HepG2 (cell line): Measurements from ENCODE around the gene TSEN54. TPM values are rescaled to one million over a fixed set of nuclear protein-coding genes. Genes with fewer than 3 reads are reported as not detected.
A peak's percentile ranks its signal among the peaks of the same experiment; 100 is the strongest.

ENCODE experiments used
- AGO1 ChIP-seq: fragments of 200-400 bp; formaldehyde crosslinking; IDR thresholded peaks from 2 replicates; pipeline ENCODE4 v1.6.1; 2017; ENCODE audit warnings: mild to moderate bottlenecking, low read depth, low read length, moderate library complexity; ENCODE audit not compliant: poor library complexity, severe bottlenecking
- BCL6 ChIP-seq: IDR thresholded peaks from 2 replicates; pipeline ENCODE4 v1.6.1; 2016; ENCODE audit warnings: missing genetic modification reagents, missing compliant biosample characterization
- CBX2 ChIP-seq, 2 experiments: fragments of 200-600 bp in 1 of 2; sonication (generic); formaldehyde crosslinking in 1 of 2; IDR thresholded peaks; 2 replicates each; pipeline versions ENCODE4 v1.7.0 to v1.8.1; 2018 to 2022; ENCODE audit warnings: low read depth in 2 of 2, low read length in 1 of 2, mild to moderate bottlenecking in 1 of 2, missing genetic modification reagents in 1 of 2
- JUN ChIP-seq: sonication (generic); formaldehyde crosslinking; IDR thresholded peaks from 2 replicates; pipeline ENCODE4 v1.4.0; 2020; ENCODE audit warnings: mild to moderate bottlenecking, missing genetic modification reagents
- NCOA2 ChIP-seq: sonication (generic); formaldehyde crosslinking; IDR thresholded peaks from 2 replicates; pipeline ENCODE4 v1.8.0; 2022; ENCODE audit warnings: inconsistent platforms
- SPEN ChIP-seq: sonication (generic); formaldehyde crosslinking; IDR thresholded peaks from 2 replicates; pipeline ENCODE4 v1.5.1; 2020; ENCODE audit warnings: low read depth, mild to moderate bottlenecking, missing genetic modification reagents
- ZFP62 ChIP-seq: sonication (generic); formaldehyde crosslinking; IDR thresholded peaks from 2 replicates; pipeline ENCODE4 v1.4.0; 2020; ENCODE audit warnings: missing genetic modification reagents
- ZFP90 ChIP-seq: sonication (generic); formaldehyde crosslinking; IDR thresholded peaks from 2 replicates; pipeline ENCODE4 v1.8.0; 2022; ENCODE audit warnings: missing genetic modification reagents, mild to moderate bottlenecking, inconsistent platforms, borderline replicate concordance
- ZNF121 ChIP-seq: sonication (generic); formaldehyde crosslinking; IDR thresholded peaks from 2 replicates; pipeline ENCODE4 v1.5.0; 2020; ENCODE audit warnings: mild to moderate bottlenecking, missing genetic modification reagents
- ZNF205 ChIP-seq: IDR thresholded peaks from 2 replicates; pipeline ENCODE4 v1.6.1; 2018; ENCODE audit warnings: missing biosample characterization, missing genetic modification reagents
- ZNF230 ChIP-seq: sonication (generic); formaldehyde crosslinking; IDR thresholded peaks from 2 replicates; pipeline ENCODE4 v1.4.0; 2020; ENCODE audit warnings: mild to moderate bottlenecking, missing genetic modification reagents
- ZNF235 ChIP-seq: sonication (generic); formaldehyde crosslinking; IDR thresholded peaks from 2 replicates; pipeline ENCODE4 v1.8.1; 2023; ENCODE audit warnings: mild to moderate bottlenecking, missing genetic modification reagents, borderline replicate concordance
- ZNF292 ChIP-seq: sonication (generic); formaldehyde crosslinking; IDR thresholded peaks from 2 replicates; pipeline ENCODE4 v1.8.1; 2022; ENCODE audit warnings: mild to moderate bottlenecking, low read depth, missing genetic modification reagents, borderline replicate concordance
- ZNF350 ChIP-seq: sonication (generic); formaldehyde crosslinking; IDR thresholded peaks from 2 replicates; pipeline ENCODE4 v1.4.0; 2020; ENCODE audit warnings: mild to moderate bottlenecking, low read depth, missing genetic modification reagents, borderline replicate concordance
- ZNF546 ChIP-seq: sonication (generic); formaldehyde crosslinking; conservative IDR thresholded peaks from 2 replicates; pipeline ENCODE4 v1.8.1; 2023; ENCODE audit warnings: mild to moderate bottlenecking, missing genetic modification reagents
- ZNF556 ChIP-seq: sonication (generic); formaldehyde crosslinking; IDR thresholded peaks from 2 replicates; pipeline ENCODE4 v1.4.0; 2020; ENCODE audit warnings: mild to moderate bottlenecking, missing genetic modification reagents, borderline replicate concordance
- ZNF629 ChIP-seq: sonication (generic); formaldehyde crosslinking; conservative IDR thresholded peaks from 2 replicates; pipeline ENCODE4 v1.5.0; 2020; ENCODE audit warnings: missing genetic modification reagents
- polyA plus RNA-seq, 8 experiments: library from polyadenylated mRNA; depleted of rRNA in 3 of 8; stranded (reverse) in 7 of 8; unstranded in 1 of 8; fragments of >200 nt; fragmentation: Illumina TruSeq in 4 of 8; extraction: Trizol in 4 of 8; gene quantifications; 2 replicates each; pipeline versions ENCODE4 v1.2.1 to v1.2.3, GENCODE V29; 2011 to 2016; ENCODE audit warnings: low read depth in 4 of 8, missing spikeins in 1 of 8, mixed read lengths in 1 of 8; ENCODE audit not compliant: insufficient read depth in 1 of 8
- total RNA-seq, 5 experiments: library from RNA; depleted of rRNA; stranded (reverse); fragments of >200 nt; fragmentation: Illumina TruSeq; extraction: Trizol; gene quantifications; 2 replicates each; pipeline ENCODE4 v1.2.3, GENCODE V29; 2016; ENCODE audit warnings: low read depth in 1 of 5
- TF ChIP-seq, protein P1 (sequence below): sonication (generic); formaldehyde crosslinking; IDR thresholded peaks from 2 replicates; pipeline ENCODE4 v1.8.1; 2023; ENCODE audit warnings: mild to moderate bottlenecking, missing genetic modification reagents, borderline replicate concordance
- TF ChIP-seq, protein P2 (sequence below): IDR thresholded peaks from 2 replicates; pipeline ENCODE4 v1.6.1; 2016; ENCODE audit warnings: low read depth
- TF ChIP-seq, protein P3 (sequence below): sonication (generic); formaldehyde crosslinking; IDR thresholded peaks from 2 replicates; pipeline ENCODE4 v1.8.0; 2022; ENCODE audit warnings: missing genetic modification reagents, mild to moderate bottlenecking, borderline replicate concordance
- TF ChIP-seq, protein P4 (sequence below): sonication (generic); formaldehyde crosslinking; IDR thresholded peaks from 2 replicates; pipeline ENCODE4 v1.5.0; 2020; ENCODE audit warnings: mild to moderate bottlenecking, missing genetic modification reagents
- TF ChIP-seq, protein P5 (sequence below): sonication (generic); formaldehyde crosslinking; IDR thresholded peaks from 2 replicates; pipeline ENCODE4 v1.8.0; 2022; ENCODE audit warnings: mild to moderate bottlenecking, missing genetic modification reagents

The TSEN54 gene
- total and polyA plus RNA-seq, 2 of the 13 experiments (the other 11 are each of a cell fraction or from before 2014, with no cell fraction given): 62.9 to 63.3 TPM

DNA sequence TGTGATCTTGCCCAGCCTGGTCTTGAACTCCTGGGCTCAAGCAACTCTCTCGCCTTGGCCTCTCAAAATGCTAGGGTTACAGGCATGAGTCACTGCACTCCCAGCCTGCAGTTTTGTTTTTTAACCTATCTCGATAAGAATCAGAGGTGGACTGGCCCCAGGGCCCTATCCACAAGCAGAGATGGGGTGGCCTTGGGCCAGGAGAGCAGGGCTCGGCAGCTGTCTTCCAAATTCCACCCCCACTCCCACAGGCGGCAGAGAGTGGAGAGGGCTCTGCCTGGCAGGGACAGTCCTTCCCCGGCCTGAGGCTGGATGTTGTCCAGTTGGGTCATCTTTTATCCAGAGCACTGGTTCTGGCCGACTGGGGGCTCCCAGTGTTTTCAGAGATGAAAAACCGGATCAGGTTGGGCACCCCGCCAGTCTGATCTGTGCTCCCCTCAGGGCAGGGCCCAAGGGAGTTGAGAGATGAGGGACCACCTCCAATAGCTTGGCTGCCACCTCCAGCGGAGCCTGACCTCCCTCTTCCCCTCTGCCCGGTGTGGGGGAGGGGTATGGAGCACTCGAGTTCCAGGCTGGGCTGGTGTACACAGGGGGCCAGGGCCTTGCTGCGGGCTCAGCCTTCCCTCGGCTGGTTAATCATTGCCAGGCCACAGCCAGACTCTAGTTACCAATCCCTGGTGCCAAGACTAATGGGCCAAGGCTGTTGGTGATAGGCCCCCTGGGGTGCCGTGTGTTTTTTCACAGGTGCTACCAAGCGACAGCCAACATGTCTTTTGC, 40.9 kb downstream of the TSEN54 start (continued):
- TF ChIP-seq, protein P1, sequence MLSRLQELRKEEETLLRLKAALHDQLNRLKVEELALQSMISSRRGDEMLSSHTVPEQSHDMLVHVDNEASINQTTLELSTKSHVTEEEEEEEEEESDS: peak; percentile 97
- TF ChIP-seq NCOA2 (CRISPR knock-in tag) (peak; percentile 85), ZNF121 (CRISPR knock-in tag) (peak; percentile 89), ZNF205 (CRISPR knock-in tag) (0 out of 2 replicates have a peak, but pooled peaks have one; percentile 37), JUN (CRISPR knock-in tag) (peak; percentile 30; the same call in 1 of the 2 replicates), ZFP62 (no peak), ZNF629 (CRISPR knock-in tag) (peak; percentile 94), BCL6 (CRISPR knock-in tag) (peak; percentile 95), ZFP90 (CRISPR knock-in tag) (peak; percentile 66; the same call in 1 of the 2 replicates), ZNF235 (0 out of 2 replicates have a peak, but pooled peaks have one; percentile 59), ZNF546 (no peak; the same call in 1 of the 2 replicates), ZNF292 (CRISPR knock-in tag) (peak; percentile 95), SPEN (peak; percentile 78; the same call in 1 of the 2 replicates), ZNF230 (no peak), AGO1 (no peak), CBX2 (IDR thresholded peaks at IDR 0.05; ENCODE audit: low read depth, low read length) (no peak), CBX2 (CRISPR knock-in tag; IDR thresholded peaks at IDR 0.05; ENCODE audit: low read depth) (no peak; the same call in 1 of the 2 replicates), ZNF556 (peak; percentile 97), ZNF350 (CRISPR knock-in tag) (peak; percentile 98)
- TF ChIP-seq, protein P2, sequence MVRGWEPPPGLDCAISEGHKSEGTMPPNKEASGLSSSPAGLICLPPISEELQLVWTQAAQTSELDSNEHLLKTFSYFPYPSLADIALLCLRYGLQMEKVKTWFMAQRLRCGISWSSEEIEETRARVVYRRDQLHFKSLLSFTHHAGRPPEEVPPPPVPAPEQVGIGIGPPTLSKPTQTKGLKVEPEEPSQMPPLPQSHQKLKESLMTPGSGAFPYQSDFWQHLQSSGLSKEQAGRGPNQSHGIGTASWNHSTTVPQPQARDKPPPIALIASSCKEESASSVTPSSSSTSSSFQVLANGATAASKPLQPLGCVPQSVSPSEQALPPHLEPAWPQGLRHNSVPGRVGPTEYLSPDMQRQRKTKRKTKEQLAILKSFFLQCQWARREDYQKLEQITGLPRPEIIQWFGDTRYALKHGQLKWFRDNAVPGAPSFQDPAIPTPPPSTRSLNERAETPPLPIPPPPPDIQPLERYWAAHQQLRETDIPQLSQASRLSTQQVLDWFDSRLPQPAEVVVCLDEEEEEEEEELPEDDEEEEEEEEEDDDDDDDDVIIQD (CRISPR knock-in tag): peak; percentile 56; the same call in 1 of the 2 replicates
- TF ChIP-seq, protein P3, sequence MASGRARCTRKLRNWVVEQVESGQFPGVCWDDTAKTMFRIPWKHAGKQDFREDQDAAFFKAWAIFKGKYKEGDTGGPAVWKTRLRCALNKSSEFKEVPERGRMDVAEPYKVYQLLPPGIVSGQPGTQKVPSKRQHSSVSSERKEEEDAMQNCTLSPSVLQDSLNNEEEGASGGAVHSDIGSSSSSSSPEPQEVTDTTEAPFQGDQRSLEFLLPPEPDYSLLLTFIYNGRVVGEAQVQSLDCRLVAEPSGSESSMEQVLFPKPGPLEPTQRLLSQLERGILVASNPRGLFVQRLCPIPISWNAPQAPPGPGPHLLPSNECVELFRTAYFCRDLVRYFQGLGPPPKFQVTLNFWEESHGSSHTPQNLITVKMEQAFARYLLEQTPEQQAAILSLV (CRISPR knock-in tag): peak; percentile 55; the same call in 1 of the 2 replicates
- TF ChIP-seq, protein P4, sequence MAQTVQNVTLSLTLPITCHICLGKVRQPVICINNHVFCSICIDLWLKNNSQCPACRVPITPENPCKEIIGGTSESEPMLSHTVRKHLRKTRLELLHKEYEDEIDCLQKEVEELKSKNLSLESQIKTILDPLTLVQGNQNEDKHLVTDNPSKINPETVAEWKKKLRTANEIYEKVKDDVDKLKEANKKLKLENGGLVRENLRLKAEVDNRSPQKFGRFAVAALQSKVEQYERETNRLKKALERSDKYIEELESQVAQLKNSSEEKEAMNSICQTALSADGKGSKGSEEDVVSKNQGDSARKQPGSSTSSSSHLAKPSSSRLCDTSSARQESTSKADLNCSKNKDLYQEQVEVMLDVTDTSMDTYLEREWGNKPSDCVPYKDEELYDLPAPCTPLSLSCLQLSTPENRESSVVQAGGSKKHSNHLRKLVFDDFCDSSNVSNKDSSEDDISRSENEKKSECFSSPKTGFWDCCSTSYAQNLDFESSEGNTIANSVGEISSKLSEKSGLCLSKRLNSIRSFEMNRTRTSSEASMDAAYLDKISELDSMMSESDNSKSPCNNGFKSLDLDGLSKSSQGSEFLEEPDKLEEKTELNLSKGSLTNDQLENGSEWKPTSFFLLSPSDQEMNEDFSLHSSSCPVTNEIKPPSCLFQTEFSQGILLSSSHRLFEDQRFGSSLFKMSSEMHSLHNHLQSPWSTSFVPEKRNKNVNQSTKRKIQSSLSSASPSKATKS: 0 out of 2 replicates have a peak, but pooled peaks have one; percentile 52
- TF ChIP-seq, protein P5, sequence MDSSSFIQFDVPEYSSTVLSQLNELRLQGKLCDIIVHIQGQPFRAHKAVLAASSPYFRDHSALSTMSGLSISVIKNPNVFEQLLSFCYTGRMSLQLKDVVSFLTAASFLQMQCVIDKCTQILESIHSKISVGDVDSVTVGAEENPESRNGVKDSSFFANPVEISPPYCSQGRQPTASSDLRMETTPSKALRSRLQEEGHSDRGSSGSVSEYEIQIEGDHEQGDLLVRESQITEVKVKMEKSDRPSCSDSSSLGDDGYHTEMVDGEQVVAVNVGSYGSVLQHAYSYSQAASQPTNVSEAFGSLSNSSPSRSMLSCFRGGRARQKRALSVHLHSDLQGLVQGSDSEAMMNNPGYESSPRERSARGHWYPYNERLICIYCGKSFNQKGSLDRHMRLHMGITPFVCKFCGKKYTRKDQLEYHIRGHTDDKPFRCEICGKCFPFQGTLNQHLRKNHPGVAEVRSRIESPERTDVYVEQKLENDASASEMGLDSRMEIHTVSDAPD (CRISPR knock-in tag): peak; percentile 99
